Endothelial cell of umbilical vein (primary cell): ENCODE measurements around the gene PIRT.

ENCODE experiments used
- POLR2AphosphoS5 ChIP-seq: IDR thresholded peaks from 2 replicates; pipeline ENCODE4 v1.6.1; 2012; ENCODE audit warnings: low read depth, mild to moderate bottlenecking, control low read depth, low read length, moderate library complexity; ENCODE audit not compliant: insufficient read depth
- TF ChIP-seq, protein P1 (sequence below), 2 donors: IDR thresholded peaks; 1 replicate in 1 of 2; 2 replicates in 1 of 2; pipeline ENCODE4 v1.5.1; 2011; ENCODE audit warnings: low read length in 2 of 2, mild to moderate bottlenecking in 2 of 2, moderate library complexity in 2 of 2, control low read depth in 1 of 2, inconsistent platforms in 1 of 2, low read depth in 1 of 2; ENCODE audit not compliant: insufficient read depth in 1 of 2; ENCODE audit errors: extremely low read depth in 1 of 2

DNA sequence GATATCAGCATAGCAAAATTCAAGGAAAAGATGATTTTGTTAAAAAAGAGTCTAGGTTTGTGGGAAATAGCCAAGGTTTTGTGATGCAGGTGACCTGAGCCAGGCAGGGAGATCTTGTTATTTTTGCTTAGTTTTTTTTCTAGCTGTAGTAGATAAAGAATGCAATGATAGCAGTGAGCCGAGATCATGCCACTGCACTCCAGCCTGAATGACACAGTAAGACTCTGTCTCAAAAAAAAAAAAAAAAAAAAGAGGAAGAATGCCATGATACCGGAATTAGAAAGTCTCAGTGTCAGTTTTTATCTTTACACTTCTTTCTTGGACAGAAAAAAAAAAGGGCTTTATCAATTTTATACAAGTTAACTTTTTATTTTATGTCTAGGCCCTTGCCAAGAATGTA lies 61.5 kb downstream of the PIRT start:
- TF ChIP-seq, protein P1, sequence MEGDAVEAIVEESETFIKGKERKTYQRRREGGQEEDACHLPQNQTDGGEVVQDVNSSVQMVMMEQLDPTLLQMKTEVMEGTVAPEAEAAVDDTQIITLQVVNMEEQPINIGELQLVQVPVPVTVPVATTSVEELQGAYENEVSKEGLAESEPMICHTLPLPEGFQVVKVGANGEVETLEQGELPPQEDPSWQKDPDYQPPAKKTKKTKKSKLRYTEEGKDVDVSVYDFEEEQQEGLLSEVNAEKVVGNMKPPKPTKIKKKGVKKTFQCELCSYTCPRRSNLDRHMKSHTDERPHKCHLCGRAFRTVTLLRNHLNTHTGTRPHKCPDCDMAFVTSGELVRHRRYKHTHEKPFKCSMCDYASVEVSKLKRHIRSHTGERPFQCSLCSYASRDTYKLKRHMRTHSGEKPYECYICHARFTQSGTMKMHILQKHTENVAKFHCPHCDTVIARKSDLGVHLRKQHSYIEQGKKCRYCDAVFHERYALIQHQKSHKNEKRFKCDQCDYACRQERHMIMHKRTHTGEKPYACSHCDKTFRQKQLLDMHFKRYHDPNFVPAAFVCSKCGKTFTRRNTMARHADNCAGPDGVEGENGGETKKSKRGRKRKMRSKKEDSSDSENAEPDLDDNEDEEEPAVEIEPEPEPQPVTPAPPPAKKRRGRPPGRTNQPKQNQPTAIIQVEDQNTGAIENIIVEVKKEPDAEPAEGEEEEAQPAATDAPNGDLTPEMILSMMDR (IDR thresholded peaks at IDR 0.05; ENCODE audit: extremely low read depth in 1 of 2, insufficient read depth in 1 of 2, low read depth in 1 of 2, low read length in 2 of 2): no peak
- no peak for TF ChIP-seq POLR2AphosphoS5
